Spleen (tissue), 11 donors: ENCODE results near the gene DCPS. TPM values are rescaled to one million over a fixed set of nuclear protein-coding genes. Genes with fewer than 3 reads are reported as not detected.

ENCODE experiments used
- DNase-seq: peaks from one replicate; pipeline ENCODE4 v3.0.0-alpha.2; 2020
- H3K27ac ChIP-seq, 8 donors: fragments of 200-600 bp; sonication (generic) in 7 of 8; 1 replicate in 4 of 8; 2 replicates in 4 of 8; pipeline versions ENCODE4 v1.5.0 to v1.8.0; 2016 to 2021; ENCODE audit warnings: inconsistent platforms in 4 of 8, mild to moderate bottlenecking in 4 of 8, moderate library complexity in 1 of 8
- H3K27me3 ChIP-seq, 7 donors: fragments of 200-600 bp; sonication (generic) in 6 of 7; replicated peaks in 1 of 7; 1 replicate in 4 of 7; 2 replicates in 3 of 7; pipeline versions ENCODE4 v1.5.0 to v1.8.0; 2016 to 2021; ENCODE audit warnings: inconsistent platforms in 3 of 7, mild to moderate bottlenecking in 1 of 7
- H3K36me3 ChIP-seq, 6 donors: fragments of 200-600 bp; sonication (generic) in 5 of 6; 1 replicate in 4 of 6; 2 replicates in 2 of 6; pipeline versions ENCODE4 v1.5.0 to v1.8.0; 2016 to 2021; ENCODE audit warnings: inconsistent platforms in 2 of 6
- H3K4me1 ChIP-seq, 6 donors: fragments of 200-600 bp; sonication (generic) in 5 of 6; 1 replicate in 3 of 6; 2 replicates in 3 of 6; pipeline versions ENCODE4 v1.5.0 to v1.8.0; 2016 to 2021; ENCODE audit warnings: inconsistent platforms in 3 of 6
- H3K4me3 ChIP-seq, 8 donors: fragments of 200-600 bp; sonication (generic) in 7 of 8; 1 replicate in 4 of 8; 2 replicates in 4 of 8; pipeline versions ENCODE4 v1.5.0 to v1.8.0; 2016 to 2021; ENCODE audit warnings: inconsistent platforms in 4 of 8, mild to moderate bottlenecking in 4 of 8, moderate library complexity in 2 of 8
- H3K9me3 ChIP-seq, 8 donors: fragments of 200-600 bp; sonication (generic) in 7 of 8; 1 replicate in 4 of 8; 2 replicates in 4 of 8; pipeline versions ENCODE4 v1.5.0 to v1.8.0; 2016 to 2021; ENCODE audit warnings: inconsistent platforms in 4 of 8
- POLR2A ChIP-seq, 3 donors: fragments of 450-650 bp; IDR thresholded peaks; one replicate each; pipeline ENCODE4 v1.5.1; 2017; ENCODE audit warnings: antibody characterized with exemption in 3 of 3, mild to moderate bottlenecking in 1 of 3
- POLR2AphosphoS5 ChIP-seq, 3 donors: sonication (generic); formaldehyde crosslinking; IDR thresholded peaks; one replicate each; pipeline ENCODE4 v1.5.1; 2017; ENCODE audit warnings: antibody characterized with exemption in 3 of 3
- WGBS, 5 donors: extraction: QIAGEN DNeasy Blood & Tissue Kit in 3 of 5; methylation state at CpG; one replicate each; pipeline versions ENCODE4 v1.1.5 to v1.1.7; 2013 to 2018; 5-methylcytosine and 5-hydroxymethylcytosine counted together
- intact Hi-C: fragments of 100-400 bp; cut with DNase I; formaldehyde crosslinking; loops from one replicate; pipeline ENCODE4 v1.15.0; 2023; ENCODE audit warnings: low total_unique reads
- polyA plus RNA-seq, 3 donors: library from polyadenylated mRNA; stranded (reverse); fragments of 200-250 nt; gene quantifications; one replicate each; pipeline ENCODE4 v1.2.1, GENCODE V29; 2013
- total RNA-seq, 7 donors: library from RNA; depleted of rRNA in 3 of 7; stranded (reverse); fragments of >200 nt in 3 of 7; fragmentation: NEBNext Ultra II Directional in 4 of 7; extraction: Animal tissue kit (Norgen Biotek cat#: 25700) in 4 of 7; gene quantifications; one replicate each; pipeline versions ENCODE4 v1.1.0 to v1.2.1, GENCODE V29; 2016 to 2021
- TF ChIP-seq, protein P1 (sequence below), 11 experiments: fragments of 200-600 bp in 7 of 11; fragments of 450-650 bp in 4 of 11; sonication (generic) in 4 of 11; IDR thresholded peaks in 8 of 11; conservative IDR thresholded peaks in 3 of 11; 1 replicate in 7 of 11; 2 replicates in 4 of 11; pipeline versions ENCODE4 v1.4.0 to v1.8.0; 2016 to 2021; ENCODE audit warnings: antibody characterized with exemption in 11 of 11, inconsistent platforms in 4 of 11, mild to moderate bottlenecking in 1 of 11
- donor health status: healthy with polysubstance abuse.
- donor health status: DM: no; HTN: no; CAD: no; lungs with moderate emphysema.
- donor health status: DM: no; HTN: no; CAD: no.
- donor health status: Bipolar disorder and iron deficiency.
- donor health status: healthy.
- donor health status: DM: no; HTN: no; CAD: no.
- donor health status: DM: yes; HTN: yes; CAD: no.

DCPS gene
- total and polyA plus RNA-seq, 10 donors = 17.4 to 35.2 (median 22.7) TPM

DNA sequence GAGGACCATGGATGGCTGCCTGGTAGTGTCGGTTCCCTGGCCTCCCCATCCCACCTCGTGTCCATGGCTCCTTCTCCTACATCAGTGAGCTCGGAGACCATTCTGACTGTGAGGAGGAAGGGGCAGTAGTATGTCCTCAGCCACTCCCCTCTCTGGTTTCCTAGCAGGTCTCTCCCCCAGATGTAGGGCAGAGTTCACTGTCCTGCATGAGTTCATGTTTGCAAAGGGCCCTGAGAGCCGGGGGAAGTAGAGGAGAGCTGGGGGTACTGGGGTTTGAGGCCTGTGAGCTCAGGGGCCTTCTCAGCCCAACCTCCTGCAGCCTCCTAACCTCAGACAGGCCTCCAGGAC lies 33.2 kb downstream of the DCPS start:
- peak overlapping the region in 6 of 8 donors; percentile 23 to 70 (median 65) for H3K27ac ChIP-seq
- H3K27me3 ChIP-seq = no peaks in the 10 kb centered on the region
- no peak overlapping the region for H3K4me3 ChIP-seq
- peaks cover 15 to 96% (median 52%) of the 10 kb centered on the region in 6 donors for H3K4me1 ChIP-seq
- TF ChIP-seq POLR2AphosphoS5 (IDR thresholded peaks at IDR 0.05) (no peak), POLR2A (IDR thresholded peaks at IDR 0.05) (no peak)
- TF ChIP-seq, protein P1, sequence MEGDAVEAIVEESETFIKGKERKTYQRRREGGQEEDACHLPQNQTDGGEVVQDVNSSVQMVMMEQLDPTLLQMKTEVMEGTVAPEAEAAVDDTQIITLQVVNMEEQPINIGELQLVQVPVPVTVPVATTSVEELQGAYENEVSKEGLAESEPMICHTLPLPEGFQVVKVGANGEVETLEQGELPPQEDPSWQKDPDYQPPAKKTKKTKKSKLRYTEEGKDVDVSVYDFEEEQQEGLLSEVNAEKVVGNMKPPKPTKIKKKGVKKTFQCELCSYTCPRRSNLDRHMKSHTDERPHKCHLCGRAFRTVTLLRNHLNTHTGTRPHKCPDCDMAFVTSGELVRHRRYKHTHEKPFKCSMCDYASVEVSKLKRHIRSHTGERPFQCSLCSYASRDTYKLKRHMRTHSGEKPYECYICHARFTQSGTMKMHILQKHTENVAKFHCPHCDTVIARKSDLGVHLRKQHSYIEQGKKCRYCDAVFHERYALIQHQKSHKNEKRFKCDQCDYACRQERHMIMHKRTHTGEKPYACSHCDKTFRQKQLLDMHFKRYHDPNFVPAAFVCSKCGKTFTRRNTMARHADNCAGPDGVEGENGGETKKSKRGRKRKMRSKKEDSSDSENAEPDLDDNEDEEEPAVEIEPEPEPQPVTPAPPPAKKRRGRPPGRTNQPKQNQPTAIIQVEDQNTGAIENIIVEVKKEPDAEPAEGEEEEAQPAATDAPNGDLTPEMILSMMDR (IDR thresholded peaks at IDR 0.05 in 8 of 11, conservative IDR thresholded peaks at IDR 0.05 in 3 of 11) = no peak
- no peak for DNase-seq
- no peaks in the 10 kb centered on the region for H3K9me3 ChIP-seq
- intact Hi-C loops = no loop called here
- H3K36me3 ChIP-seq = peaks cover 0 to 91% (median 38%) of the 10 kb centered on the region in 6 donors
- 69 to 87% (median 80%) methylated on average over 4 of the region's 4 CpGs for WGBS, 5 donors

DNA sequence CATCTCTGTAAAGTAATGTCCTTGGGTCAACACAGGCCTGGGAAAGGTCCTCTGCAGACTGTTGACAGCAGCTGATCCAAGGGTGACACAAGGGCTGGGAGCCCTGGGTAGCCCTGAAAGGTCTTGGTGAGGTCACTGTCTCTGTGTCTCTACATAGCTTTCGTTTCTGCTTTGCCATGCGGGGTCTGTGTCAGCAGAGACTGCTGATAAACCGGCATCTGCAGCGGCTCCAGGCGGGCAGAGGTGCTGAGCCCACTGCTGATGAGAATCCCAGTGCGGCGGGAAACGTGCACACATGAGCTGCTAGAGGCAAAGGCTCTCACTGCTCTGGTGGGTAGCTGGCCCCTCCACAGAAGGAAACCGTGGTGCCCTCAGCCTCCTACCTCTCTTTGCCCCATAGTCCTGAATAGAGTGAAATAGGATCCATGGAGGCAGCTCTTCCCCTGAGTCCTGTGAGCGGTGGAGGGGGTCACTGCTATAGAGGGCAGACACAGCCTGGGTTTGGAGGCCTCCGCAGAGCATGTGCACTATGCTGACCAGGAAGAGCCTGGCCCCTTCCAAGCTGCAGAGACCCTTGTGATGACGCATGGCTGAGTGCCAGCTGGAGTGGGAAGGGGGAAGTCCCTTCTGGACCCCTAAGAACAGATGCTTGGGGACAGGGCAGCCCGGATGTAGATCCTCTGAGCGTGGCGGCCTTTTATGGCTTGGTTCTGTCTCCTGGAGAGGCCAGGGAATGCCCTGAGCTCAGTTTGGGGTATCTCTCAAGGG lies 33.8 kb downstream of the DCPS start:
- 77 to 91% (median 80%) methylated on average over 13 to 15 of the region's 15 CpGs for WGBS, 5 donors
- H3K36me3 ChIP-seq = peaks cover 0 to 91% (median 40%) of the 10 kb centered on the region in 6 donors
- intact Hi-C loops = no loop called here

DNA sequence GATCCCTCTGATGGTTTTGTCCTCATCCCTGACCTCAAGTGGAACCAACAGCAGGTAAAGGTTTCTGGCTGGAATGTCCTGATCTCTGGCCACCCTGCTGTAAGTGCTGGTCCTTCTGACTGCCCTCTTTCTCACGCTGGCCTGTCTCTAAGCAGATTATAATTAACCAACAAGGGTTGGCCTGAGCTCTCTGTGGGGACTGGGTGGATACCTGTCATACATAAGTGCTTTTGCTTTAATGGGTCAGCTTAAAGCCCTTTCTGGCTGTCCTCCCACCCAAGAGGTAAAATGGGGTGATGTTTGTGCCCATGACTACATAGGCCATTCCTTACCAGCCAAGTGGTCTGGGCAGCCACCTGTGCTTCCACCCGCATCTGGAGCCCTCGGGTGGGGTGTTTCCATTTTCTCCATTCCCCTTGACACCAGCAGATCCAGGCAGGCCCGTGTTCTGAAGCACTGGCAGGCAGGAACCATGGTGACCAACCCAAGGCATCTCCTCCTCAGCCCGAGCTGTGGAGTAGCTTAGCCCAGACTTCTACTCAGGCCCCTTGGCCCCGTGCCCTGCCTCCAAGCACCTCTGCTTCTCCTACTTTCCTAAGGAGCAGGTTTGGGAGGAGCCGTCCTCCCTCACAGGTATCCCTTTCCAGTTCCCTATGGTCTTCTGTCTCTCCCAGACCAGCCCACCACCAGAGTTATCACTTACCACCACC lies 34.6 kb downstream of the DCPS start:
- Histone ChIP-seq H3K4me1 (peaks cover 15 to 85% (median 48%) of the 10 kb centered on the region in 6 donors), H3K27ac (peak overlapping the region in 4 of 8 donors; percentile 8 to 70 (median 68)), H3K9me3 (no peaks in the 10 kb centered on the region), H3K4me3 (no peak overlapping the region), H3K36me3 (peaks cover 0 to 91% (median 44%) of the 10 kb centered on the region in 6 donors), H3K27me3 (no peaks in the 10 kb centered on the region)
- DNase-seq = peak; percentile 64
- TF ChIP-seq POLR2AphosphoS5 (IDR thresholded peaks at IDR 0.05) = no peak
- TF ChIP-seq, protein P1 (IDR thresholded peaks at IDR 0.05 in 8 of 11, conservative IDR thresholded peaks at IDR 0.05 in 3 of 11) = no peak
- TF ChIP-seq POLR2A (IDR thresholded peaks at IDR 0.05) = no peak
- 90 to 99% (median 94%) methylated on average over 6 to 7 of the region's 7 CpGs for WGBS, 5 donors
- intact Hi-C loops = no loop called here

More for the DNA sequence above, 33.8 kb downstream of the DCPS start:
- peaks cover 15 to 93% (median 51%) of the 10 kb centered on the region in 6 donors for H3K4me1 ChIP-seq
- H3K9me3 ChIP-seq = no peaks in the 10 kb centered on the region
- no peak overlapping the region for H3K4me3 ChIP-seq
- peak in 2 of 3 donors; percentile 11 to 47 for TF ChIP-seq POLR2AphosphoS5 (IDR thresholded peaks at IDR 0.05)
- TF ChIP-seq POLR2A (IDR thresholded peaks at IDR 0.05) = no peak
- TF ChIP-seq, protein P1 (IDR thresholded peaks at IDR 0.05 in 8 of 11, conservative IDR thresholded peaks at IDR 0.05 in 3 of 11) = no peak
- DNase-seq = peak; percentile 70
- no peaks in the 10 kb centered on the region for H3K27me3 ChIP-seq
- H3K27ac ChIP-seq = peak overlapping the region in 4 of 8 donors; percentile 8 to 70 (median 68)
